Loucy (cell line): ENCODE measurements around the gene ASB9.
"Not testable (repeated sequence)": the region's sequence is repeated elsewhere in the genome, so short reads cannot be mapped to it uniquely, and the experiment has no call there.

ENCODE experiments used
- H2AFZ ChIP-seq: fragments of 200-600 bp; sonication (generic); 2 replicates; pipeline ENCODE4 v1.6.0; 2016; ENCODE audit warnings: antibody characterized with exemption, mild to moderate bottlenecking, low read length, moderate library complexity
- H3F3A ChIP-seq: fragments of 200-600 bp; 2 replicates; pipeline ENCODE4 v1.6.0; 2016; ENCODE audit warnings: antibody characterized with exemption, low read depth, mild to moderate bottlenecking
- H3K27me3 ChIP-seq: fragments of 200-600 bp; sonication (generic); 2 replicates; pipeline ENCODE4 v1.6.1; 2014; ENCODE audit warnings: low read length, mild to moderate bottlenecking; ENCODE audit not compliant: insufficient read depth, poor library complexity, severe bottlenecking
- H3K36me3 ChIP-seq: fragments of 200-600 bp; sonication (generic); 2 replicates; pipeline ENCODE4 v1.6.1; 2016; ENCODE audit warnings: low read length; ENCODE audit not compliant: insufficient read depth
- H3K4me1 ChIP-seq: fragments of 200-600 bp; sonication (generic); 2 replicates; pipeline ENCODE4 v1.5.1; 2014; ENCODE audit warnings: low read length, mild to moderate bottlenecking; ENCODE audit not compliant: insufficient read depth, poor library complexity, severe bottlenecking
- H3K4me2 ChIP-seq: fragments of 200-600 bp; sonication (generic); 2 replicates; pipeline ENCODE4 v1.6.0; 2014; ENCODE audit warnings: antibody characterized with exemption, low read length, low read depth, mild to moderate bottlenecking; ENCODE audit not compliant: poor library complexity, severe bottlenecking
- H3K4me3 ChIP-seq: fragments of 200-600 bp; sonication (generic); 2 replicates; pipeline ENCODE4 v1.5.1; 2014; ENCODE audit warnings: low read length, mild to moderate bottlenecking, mixed read lengths; ENCODE audit not compliant: poor library complexity, severe bottlenecking
- H3K79me2 ChIP-seq: fragments of 200-600 bp; sonication (generic); 2 replicates; pipeline ENCODE4 v1.6.1; 2014; ENCODE audit warnings: low read length; ENCODE audit not compliant: insufficient read depth
- H3K9ac ChIP-seq: fragments of 200-600 bp; sonication (generic); 2 replicates; pipeline ENCODE4 v1.6.0; 2014; ENCODE audit warnings: mild to moderate bottlenecking, low read depth, low read length, moderate library complexity; ENCODE audit not compliant: poor library complexity, severe bottlenecking
- H3K9me2 ChIP-seq: fragments of 200-600 bp; sonication (generic); replicated peaks from 2 replicates; pipeline ENCODE4 v1.6.1; 2016; ENCODE audit warnings: low read depth, low read length, mixed read lengths
- H3K9me3 ChIP-seq: fragments of 200-600 bp; sonication (generic); 2 replicates; pipeline ENCODE4 v1.6.1; 2014; ENCODE audit warnings: mild to moderate bottlenecking, antibody characterized with exemption, low read length, low read depth; ENCODE audit not compliant: insufficient read depth
- H4K20me1 ChIP-seq: fragments of 200-600 bp; sonication (generic); 2 replicates; pipeline ENCODE4 v1.6.0; 2014; ENCODE audit warnings: antibody characterized with exemption, low read length, mild to moderate bottlenecking; ENCODE audit not compliant: insufficient read depth, poor library complexity, severe bottlenecking
- CTCF ChIP-seq: fragments of 200-600 bp; sonication (generic); conservative IDR thresholded peaks from 2 replicates; pipeline ENCODE4 v1.5.1; 2014; ENCODE audit warnings: mild to moderate bottlenecking, antibody characterized with exemption, low read length
- EZH2phosphoT487 ChIP-seq: fragments of 200-600 bp; IDR thresholded peaks from 2 replicates; pipeline ENCODE4 v1.6.1; 2018; ENCODE audit warnings: antibody characterized with exemption, mild to moderate bottlenecking, moderate library complexity, borderline replicate concordance

Gene ASB9

GRCh38 chrX:15314472-15314871, 44.6 kb upstream of the ASB9 start:
- H4K20me1 ChIP-seq = no peaks in the 10 kb centered on the region
- no peaks in the 10 kb centered on the region for H3K36me3 ChIP-seq
- TF ChIP-seq EZH2phosphoT487 (no peak), CTCF (no peak)
- no peaks in the 10 kb centered on the region for H3K9me3 ChIP-seq
- H3K79me2 ChIP-seq = no peaks in the 10 kb centered on the region
- H3K4me1 ChIP-seq = no peaks in the 10 kb centered on the region
- H3K4me3 ChIP-seq = no peak overlapping the region
- no peak overlapping the region for H2AFZ ChIP-seq
- H3K4me2 ChIP-seq = no peak overlapping the region
- no peak overlapping the region for H3K9ac ChIP-seq
- no peaks in the 10 kb centered on the region for H3K9me2 ChIP-seq
- no peaks in the 10 kb centered on the region for H3F3A ChIP-seq
- H3K27me3 ChIP-seq = no peaks in the 10 kb centered on the region

- no peak for TF ChIP-seq EZH2phosphoT487
- TF ChIP-seq CTCF = no peak
- H3K27me3 ChIP-seq = no peaks in the 10 kb centered on the region
- no peak overlapping the region for H2AFZ ChIP-seq
- H3K9me2 ChIP-seq = no peaks in the 10 kb centered on the region
- H3K4me1 ChIP-seq = no peaks in the 10 kb centered on the region
- H3K4me2 ChIP-seq = no peak overlapping the region
- H3K36me3 ChIP-seq = no peaks in the 10 kb centered on the region
- H3K9ac ChIP-seq = no peak overlapping the region
- H3K9me3 ChIP-seq = no peaks in the 10 kb centered on the region
- no peak overlapping the region for H3K4me3 ChIP-seq
- no peaks in the 10 kb centered on the region for H4K20me1 ChIP-seq
- no peaks in the 10 kb centered on the region for H3F3A ChIP-seq
- no peaks in the 10 kb centered on the region for H3K79me2 ChIP-seq
Observed at GRCh38 chrX:15311119-15311518, 41.2 kb upstream of the ASB9 start.

- no peaks in the 10 kb centered on the region for H3K4me1 ChIP-seq
- H3K36me3 ChIP-seq = no peaks in the 10 kb centered on the region
- no peaks in the 10 kb centered on the region for H4K20me1 ChIP-seq
Observed at GRCh38 chrX:15310117-15310516, 40.2 kb upstream of the ASB9 start.

GRCh38 chrX:15305899-15306298, 36.0 kb upstream of the ASB9 start:
- not testable (repeated sequence) for H3K36me3 ChIP-seq, H3K4me2 ChIP-seq, H2AFZ ChIP-seq, H3K79me2 ChIP-seq, H3K4me3 ChIP-seq, H3K9ac ChIP-seq, H3K9me2 ChIP-seq, H3K27me3 ChIP-seq, H3F3A ChIP-seq, H3K4me1 ChIP-seq, H3K9me3 ChIP-seq, H4K20me1 ChIP-seq

More at GRCh38 chrX:15310117-15310516, 40.2 kb upstream of the ASB9 start:
- Histone ChIP-seq H3K9me2 (no peaks in the 10 kb centered on the region), H3K27me3 (no peaks in the 10 kb centered on the region), H3K79me2 (no peaks in the 10 kb centered on the region), H2AFZ (no peak overlapping the region), H3K4me3 (no peak overlapping the region), H3K4me2 (no peak overlapping the region), H3K9ac (no peak overlapping the region), H3K9me3 (no peaks in the 10 kb centered on the region), H3F3A (no peaks in the 10 kb centered on the region)
- no peak for TF ChIP-seq EZH2phosphoT487
- TF ChIP-seq CTCF = no peak
